Fibroblast of lung (primary cell): ENCODE measurements around the gene MAP7. TPM values are rescaled to one million over a fixed set of nuclear protein-coding genes. Genes with fewer than 3 reads are reported as not detected.

Experiments used
- DNase-seq, 2 donors: peaks; one replicate each; pipeline versions ENCODE4 v3.0.0 to v3.0.0-alpha.2; 2010; ENCODE audit warnings: low read depth in 2 of 2
- H2AFZ ChIP-seq: 2 replicates; pipeline ENCODE4 v1.5.1; 2012; ENCODE audit warnings: low read length, control low read depth, inconsistent platforms
- H3K27ac ChIP-seq: 2 replicates; pipeline ENCODE4 v1.5.1; 2011; ENCODE audit warnings: low read length, control low read depth; ENCODE audit not compliant: insufficient read depth
- H3K27me3 ChIP-seq: 2 replicates; pipeline ENCODE4 v1.5.1; 2011; ENCODE audit warnings: mild to moderate bottlenecking, low read length; ENCODE audit not compliant: control insufficient read depth, insufficient read depth
- H3K36me3 ChIP-seq: 2 replicates; pipeline ENCODE4 v1.5.1; 2011; ENCODE audit warnings: low read length; ENCODE audit not compliant: control insufficient read depth, insufficient read depth
- H3K4me1 ChIP-seq: 2 replicates; pipeline ENCODE4 v1.5.1; 2011; ENCODE audit warnings: low read length; ENCODE audit not compliant: control insufficient read depth, insufficient read depth; ENCODE audit errors: extremely low read depth
- H3K4me2 ChIP-seq: 2 replicates; pipeline ENCODE4 v1.5.1; 2011; ENCODE audit warnings: low read length, control low read depth; ENCODE audit not compliant: insufficient read depth; ENCODE audit errors: extremely low read depth
- H3K4me3 ChIP-seq, 4 experiments: fragments of 200-600 bp in 1 of 4; sonication (generic) in 1 of 4; replicated peaks in 1 of 4; 2 replicates each; pipeline ENCODE4 v1.5.1; 2011 to 2016; ENCODE audit warnings: low read length in 4 of 4, low read depth in 3 of 4, mild to moderate bottlenecking in 3 of 4, control low read depth in 2 of 4, inconsistent platforms in 1 of 4, mixed read lengths in 1 of 4; ENCODE audit not compliant: insufficient read depth in 1 of 4; ENCODE audit errors: control extremely low read depth in 1 of 4
- H3K79me2 ChIP-seq: 2 replicates; pipeline ENCODE4 v1.5.1; 2012; ENCODE audit warnings: mild to moderate bottlenecking, low read length, inconsistent platforms; ENCODE audit not compliant: control insufficient read depth, insufficient read depth
- H3K9ac ChIP-seq: 2 replicates; pipeline ENCODE4 v1.5.1; 2011; ENCODE audit warnings: mild to moderate bottlenecking, low read length, control low read depth; ENCODE audit not compliant: insufficient read depth
- H3K9me3 ChIP-seq: 2 replicates; pipeline ENCODE4 v1.5.1; 2012; ENCODE audit warnings: low read depth, low read length; ENCODE audit not compliant: control insufficient read depth, insufficient read depth
- H4K20me1 ChIP-seq: 2 replicates; pipeline ENCODE4 v1.5.1; 2011; ENCODE audit warnings: low read length; ENCODE audit not compliant: control insufficient read depth, insufficient read depth; ENCODE audit errors: extremely low read depth
- CTCF ChIP-seq, 2 donors: IDR thresholded peaks in 1 of 2; conservative IDR thresholded peaks in 1 of 2; 1 replicate in 1 of 2; 2 replicates in 1 of 2; pipeline ENCODE4 v1.5.1; 2011 to 2012; ENCODE audit warnings: low read length in 2 of 2, control low read depth in 1 of 2, inconsistent platforms in 1 of 2, low read depth in 1 of 2, mild to moderate bottlenecking in 1 of 2
- EZH2 ChIP-seq: IDR thresholded peaks from 2 replicates; pipeline ENCODE4 v1.5.1; 2012; ENCODE audit warnings: low read length, control low read depth, mild to moderate bottlenecking; ENCODE audit errors: missing control alignments
- polyA plus RNA-seq, 2 donors: library from polyadenylated mRNA; depleted of rRNA in 1 of 2; stranded (reverse) in 1 of 2; unstranded in 1 of 2; fragments of >200 nt; gene quantifications; 2 replicates each; pipeline ENCODE4 v1.2.1, GENCODE V29; 2011 to 2012; ENCODE audit warnings: missing spikeins in 1 of 2
- total RNA-seq: library from RNA; depleted of rRNA; stranded (reverse); fragments of >200 nt; gene quantifications from 2 replicates; pipeline ENCODE4 v1.2.1, GENCODE V29; 2014

The MAP7 gene
- total and polyA plus RNA-seq, 2 donors (not counting 1 experiment from before 2014, with no cell fraction given): 0.40 to 1.5 TPM

- no peaks in the 10 kb centered on the region for H3K36me3 ChIP-seq
- H3K4me1 ChIP-seq: no peaks in the 10 kb centered on the region
- no peaks in the 10 kb centered on the region for H3K27me3 ChIP-seq
- H3K79me2 ChIP-seq: no peaks in the 10 kb centered on the region
- no peaks in the 10 kb centered on the region for H3K9me3 ChIP-seq
- DNase-seq: no peak
- TF ChIP-seq EZH2: no peak
- no peak for TF ChIP-seq CTCF (conservative IDR thresholded peaks at IDR 0.05 in 1 of 2, IDR thresholded peaks at IDR 0.05 in 1 of 2; ENCODE audit: low read depth in 1 of 2, low read length in 2 of 2)
- H3K9ac ChIP-seq: no peak overlapping the region
- H4K20me1 ChIP-seq: no peaks in the 10 kb centered on the region
- no peak overlapping the region for H3K27ac ChIP-seq
- no peak overlapping the region for H2AFZ ChIP-seq
- H3K4me3 ChIP-seq: no peak overlapping the region
- no peak overlapping the region for H3K4me2 ChIP-seq
These were observed 46.8 kb downstream of the MAP7 start for GRCh38 chr6:136503303-136504029.

- DNase-seq: peak in 1 of 2 donors; percentile 47
- TF ChIP-seq CTCF (conservative IDR thresholded peaks at IDR 0.05 in 1 of 2, IDR thresholded peaks at IDR 0.05 in 1 of 2; ENCODE audit: low read depth in 1 of 2, low read length in 2 of 2) (no peak), EZH2 (no peak)
- Histone ChIP-seq H3K4me1 (no peaks in the 10 kb centered on the region), H3K36me3 (no peaks in the 10 kb centered on the region), H3K4me3 (no peak overlapping the region), H4K20me1 (no peaks in the 10 kb centered on the region), H2AFZ (no peak overlapping the region), H3K27me3 (no peaks in the 10 kb centered on the region), H3K27ac (no peak overlapping the region), H3K79me2 (no peaks in the 10 kb centered on the region), H3K9me3 (no peaks in the 10 kb centered on the region), H3K4me2 (no peak overlapping the region), H3K9ac (no peak overlapping the region)
These were observed 47.4 kb downstream of the MAP7 start for GRCh38 chr6:136502786-136503185.

DNA sequence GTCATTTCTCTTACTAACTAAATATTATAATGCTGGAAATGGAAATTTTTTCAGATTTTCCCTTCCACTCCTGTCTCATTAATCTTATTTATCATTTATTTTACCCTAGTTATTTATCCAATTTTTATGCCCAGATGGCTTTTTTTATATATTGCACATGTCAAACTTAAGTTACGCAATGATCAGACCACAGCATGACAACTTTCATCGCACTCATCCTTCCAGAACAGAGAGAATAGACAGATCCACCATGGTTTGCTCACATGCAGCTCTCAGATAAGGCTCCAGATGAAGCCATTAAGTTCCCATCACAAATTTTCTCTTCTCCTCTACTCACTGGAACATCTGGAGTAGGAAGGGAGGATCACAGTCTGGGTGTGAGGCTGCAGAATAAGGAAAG lies 48.7 kb downstream of the MAP7 start:
- no peaks in the 10 kb centered on the region for H4K20me1 ChIP-seq
- H3K4me2 ChIP-seq: no peak overlapping the region
- H3K36me3 ChIP-seq: no peaks in the 10 kb centered on the region
- no peaks in the 10 kb centered on the region for H3K27me3 ChIP-seq
- no peaks in the 10 kb centered on the region for H3K9me3 ChIP-seq
- no peaks in the 10 kb centered on the region for H3K4me1 ChIP-seq
- no peak overlapping the region for H3K9ac ChIP-seq
- H3K79me2 ChIP-seq: no peaks in the 10 kb centered on the region
- no peak overlapping the region for H3K4me3 ChIP-seq
- TF ChIP-seq EZH2 (no peak), CTCF (conservative IDR thresholded peaks at IDR 0.05 in 1 of 2, IDR thresholded peaks at IDR 0.05 in 1 of 2; ENCODE audit: low read depth in 1 of 2, low read length in 2 of 2) (no peak)
- H3K27ac ChIP-seq: no peak overlapping the region
- H2AFZ ChIP-seq: no peak overlapping the region
- peak in 1 of 2 donors; percentile 6 for DNase-seq
